T-helper 1 cell treated with Interleukin-12 subunit alpha and Interleukin-12 subunit beta and Interleukin-4 antibody, amounts not matched to agents 30 ng/mL and 1 ng/mL, for 36 hours (primary cell): ENCODE data around the gene FAM171A1. TPM values are rescaled to one million over a fixed set of nuclear protein-coding genes. Genes with fewer than 3 reads are reported as not detected.
"Not testable (repeated sequence)": the region's sequence is repeated elsewhere in the genome, so short reads cannot be mapped to it uniquely, and the experiment has no call there.

Experiments used
- intact Hi-C: fragments of 100-400 bp; cut with micrococcal nuclease; formaldehyde crosslinking; loops from one replicate; pipeline ENCODE4 v1.15.1; 2024
- total RNA-seq: library from RNA; stranded (reverse); gene quantifications from 2 replicates; pipeline ENCODE4 v1.2.3, GENCODE V29; 2022

The FAM171A1 gene
- total RNA-seq, 1 donor from 2014 or later: 1.6 TPM

GRCh38 chr10:15346440-15347141 lies 24.5 kb downstream of the FAM171A1 start:
- intact Hi-C loops: no loop called here

GRCh38 chr10:15345450-15345849 lies 25.6 kb downstream of the FAM171A1 start:
- intact Hi-C loops: no loop called here

- intact Hi-C loops: no loop called here
These were observed 26.2 kb downstream of the FAM171A1 start for GRCh38 chr10:15344876-15345285.

GRCh38 chr10:15344256-15344875 lies 26.7 kb downstream of the FAM171A1 start:
- intact Hi-C loops: no loop called here

- intact Hi-C loops: no loop called here
These were observed 28.1 kb downstream of the FAM171A1 start for GRCh38 chr10:15342970-15343369.

- intact Hi-C loops: no loop called here
These were observed 29.5 kb downstream of the FAM171A1 start for GRCh38 chr10:15341502-15342128.

GRCh38 chr10:15339892-15340291 lies 31.2 kb downstream of the FAM171A1 start:
- intact Hi-C loops: no loop called here

GRCh38 chr10:15337441-15337923 lies 33.6 kb downstream of the FAM171A1 start:
- intact Hi-C loops: not testable (repeated sequence)

GRCh38 chr10:15336211-15336610 lies 34.9 kb downstream of the FAM171A1 start:
- intact Hi-C loops: no loop called here

- intact Hi-C loops: no loop called here
These were observed 35.6 kb downstream of the FAM171A1 start for GRCh38 chr10:15335508-15335907.

- intact Hi-C loops: no loop called here
These were observed 36.3 kb downstream of the FAM171A1 start for GRCh38 chr10:15334650-15335323.

- intact Hi-C loops: no loop called here
These were observed 37.0 kb downstream of the FAM171A1 start for GRCh38 chr10:15333909-15334649.

GRCh38 chr10:15333181-15333580 lies 37.9 kb downstream of the FAM171A1 start:
- intact Hi-C loops: not testable (repeated sequence)

GRCh38 chr10:15331461-15331860 lies 39.6 kb downstream of the FAM171A1 start:
- intact Hi-C loops: no loop called here

GRCh38 chr10:15329437-15329836 lies 41.7 kb downstream of the FAM171A1 start:
- intact Hi-C loops: no loop called here

- intact Hi-C loops: no loop called here
These were observed 45.2 kb downstream of the FAM171A1 start for GRCh38 chr10:15325944-15326284.

- intact Hi-C loops: no loop called here
These were observed 45.7 kb downstream of the FAM171A1 start for GRCh38 chr10:15325243-15325943.

- intact Hi-C loops: no loop called here
These were observed 46.5 kb downstream of the FAM171A1 start for GRCh38 chr10:15324611-15325010.

GRCh38 chr10:15324113-15324512 lies 47.0 kb downstream of the FAM171A1 start:
- intact Hi-C loops: no loop called here

- intact Hi-C loops: no loop called here
These were observed 48.7 kb downstream of the FAM171A1 start for GRCh38 chr10:15322356-15322755.
